ENCODE measurements around the gene FBXW8. TPM values are rescaled to one million over a fixed set of nuclear protein-coding genes. Genes with fewer than 3 reads are reported as not detected.

Gene FBXW8
- total RNA-seq, 2 experiments from 2014 or later, result 7.2 TPM

DNA sequence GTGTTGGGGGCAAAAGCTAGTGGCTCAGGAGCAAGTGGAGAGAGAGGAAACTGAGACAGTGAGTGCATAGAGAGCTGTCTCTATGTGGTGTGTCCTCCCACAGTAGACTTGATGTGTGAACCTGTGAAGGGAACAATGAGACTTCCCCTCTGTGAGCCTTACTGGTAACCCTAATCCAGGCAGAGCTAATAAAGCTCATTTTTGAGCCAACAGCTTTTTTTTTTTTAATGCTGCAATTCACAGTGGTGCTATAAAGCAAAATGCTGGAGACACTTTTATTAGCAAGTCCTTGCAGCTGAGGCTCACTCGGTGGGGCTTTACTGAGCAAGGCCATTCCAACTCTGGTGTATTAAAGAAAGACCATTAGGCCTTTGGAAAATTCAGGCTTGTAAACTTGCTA is 26.9 kb downstream of the FBXW8 start:
- ChIA-PET POLR2A (no interaction called here), CTCF (interaction anchor here (0.6 to 0.7 kb wide), 2 partner anchors 16 to 886 kb away, joined by 3 read pairs; no protein-coding TSS in a partner anchor)
- Mint-ChIP-seq H3K9me3 (no peaks in the 10 kb centered on the region), H3K36me3 (ENCODE audit: low read depth) (peaks cover 12% of the 10 kb centered on the region), H3K4me1 (no peaks in the 10 kb centered on the region), H3K27me3 (no peaks in the 10 kb centered on the region), H3K4me3 (no peak overlapping the region), H3K27ac (no peak overlapping the region)
- DNase-seq, result no peak

DNA sequence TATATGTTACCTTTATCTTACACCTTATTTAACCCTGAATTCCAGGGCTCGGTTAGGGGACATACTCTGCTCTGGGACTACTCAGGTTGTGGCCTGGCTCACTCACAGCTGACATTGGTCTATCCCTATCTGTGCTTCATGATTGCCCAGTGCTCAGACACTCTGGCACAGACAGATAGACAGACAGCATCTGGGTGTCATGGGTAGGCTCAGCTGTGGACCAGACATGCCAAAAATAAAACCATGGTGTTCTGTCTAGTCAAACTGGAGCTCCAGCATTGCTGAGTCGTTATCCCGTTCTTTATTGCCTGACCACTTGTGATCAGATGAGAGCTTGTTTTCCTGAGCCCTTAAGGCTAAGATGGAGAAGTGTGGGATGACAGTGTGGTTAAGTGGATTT is 29.0 kb downstream of the FBXW8 start:
- Mint-ChIP-seq H3K4me3 (no peak overlapping the region), H3K27me3 (no peaks in the 10 kb centered on the region), H3K27ac (no peak overlapping the region), H3K4me1 (no peaks in the 10 kb centered on the region), H3K36me3 (ENCODE audit: low read depth) (peaks cover 24% of the 10 kb centered on the region), H3K9me3 (no peaks in the 10 kb centered on the region)
- POLR2A ChIA-PET, result no interaction called here
- CTCF ChIA-PET, result no interaction called here
- no peak for DNase-seq

GRCh38 chr12:116941188-116941587 is 30.4 kb downstream of the FBXW8 start:
- no peaks in the 10 kb centered on the region for H3K4me1 Mint-ChIP-seq
- no peak overlapping the region for H3K27ac Mint-ChIP-seq
- no peaks in the 10 kb centered on the region for H3K27me3 Mint-ChIP-seq
- H3K4me3 Mint-ChIP-seq, result no peak overlapping the region
- POLR2A ChIA-PET, result no interaction called here
- DNase-seq, result no peak
- CTCF ChIA-PET, result no interaction called here
- H3K36me3 Mint-ChIP-seq (ENCODE audit: low read depth), result peaks cover 31% of the 10 kb centered on the region
- no peaks in the 10 kb centered on the region for H3K9me3 Mint-ChIP-seq

GRCh38 chr12:116943419-116944372 is 32.9 kb downstream of the FBXW8 start:
- H3K27me3 Mint-ChIP-seq, result no peaks in the 10 kb centered on the region
- no peaks in the 10 kb centered on the region for H3K4me1 Mint-ChIP-seq
- H3K9me3 Mint-ChIP-seq, result no peaks in the 10 kb centered on the region
- no peak overlapping the region for H3K27ac Mint-ChIP-seq
- H3K4me3 Mint-ChIP-seq, result no peak overlapping the region
- CTCF ChIA-PET, result no interaction called here
- H3K36me3 Mint-ChIP-seq (ENCODE audit: low read depth), result peaks cover 30% of the 10 kb centered on the region
- POLR2A ChIA-PET, result no interaction called here
- DNase-seq, result no peak

GRCh38 chr12:116945886-116946550 is 35.3 kb downstream of the FBXW8 start:
- H3K9me3 Mint-ChIP-seq, result no peaks in the 10 kb centered on the region
- H3K27ac Mint-ChIP-seq, result no peak overlapping the region
- POLR2A ChIA-PET, result no interaction called here
- no peak overlapping the region for H3K4me3 Mint-ChIP-seq
- H3K36me3 Mint-ChIP-seq (ENCODE audit: low read depth), result peaks cover 36% of the 10 kb centered on the region
- no peak for DNase-seq
- CTCF ChIA-PET, result no interaction called here
- H3K27me3 Mint-ChIP-seq, result no peaks in the 10 kb centered on the region
- no peaks in the 10 kb centered on the region for H3K4me1 Mint-ChIP-seq

- no peak overlapping the region for H3K27ac Mint-ChIP-seq
- no peak overlapping the region for H3K4me3 Mint-ChIP-seq
- H3K27me3 Mint-ChIP-seq, result no peaks in the 10 kb centered on the region
- H3K36me3 Mint-ChIP-seq (ENCODE audit: low read depth), result peaks cover 30% of the 10 kb centered on the region
- ChIA-PET POLR2A (no interaction called here), CTCF (no interaction called here)
- H3K9me3 Mint-ChIP-seq, result no peaks in the 10 kb centered on the region
- no peak for DNase-seq
- no peaks in the 10 kb centered on the region for H3K4me1 Mint-ChIP-seq
These were observed 37.5 kb downstream of the FBXW8 start for GRCh38 chr12:116948298-116948697.

GRCh38 chr12:116950628-116951325 is 40.0 kb downstream of the FBXW8 start:
- POLR2A ChIA-PET, result interaction anchor here (0.9 kb wide), 1 partner anchor 30 kb away, joined by 3 read pairs; no protein-coding TSS in a partner anchor
- no peaks in the 10 kb centered on the region for H3K4me1 Mint-ChIP-seq
- no peak for DNase-seq
- H3K9me3 Mint-ChIP-seq, result no peaks in the 10 kb centered on the region
- H3K4me3 Mint-ChIP-seq, result no peak overlapping the region
- H3K36me3 Mint-ChIP-seq (ENCODE audit: low read depth), result peaks cover 20% of the 10 kb centered on the region
- CTCF ChIA-PET, result interaction anchor here (1.2 kb wide), 1 partner anchor 263 kb away, joined by 3 read pairs; no protein-coding TSS in a partner anchor
- no peak overlapping the region for H3K27ac Mint-ChIP-seq
- H3K27me3 Mint-ChIP-seq, result no peaks in the 10 kb centered on the region

GRCh38 chr12:116954710-116955381 is 44.1 kb downstream of the FBXW8 start:
- Mint-ChIP-seq H3K27ac (no peak overlapping the region), H3K4me3 (no peak overlapping the region), H3K36me3 (ENCODE audit: low read depth) (peaks cover 15% of the 10 kb centered on the region), H3K9me3 (no peaks in the 10 kb centered on the region), H3K27me3 (no peaks in the 10 kb centered on the region), H3K4me1 (peaks cover 21% of the 10 kb centered on the region)
- DNase-seq, result no peak
- CTCF ChIA-PET, result no interaction called here
- POLR2A ChIA-PET, result interaction anchor here (0.6 kb wide), 1 partner anchor 246 kb away, joined by 3 read pairs; no protein-coding TSS in a partner anchor

DNA sequence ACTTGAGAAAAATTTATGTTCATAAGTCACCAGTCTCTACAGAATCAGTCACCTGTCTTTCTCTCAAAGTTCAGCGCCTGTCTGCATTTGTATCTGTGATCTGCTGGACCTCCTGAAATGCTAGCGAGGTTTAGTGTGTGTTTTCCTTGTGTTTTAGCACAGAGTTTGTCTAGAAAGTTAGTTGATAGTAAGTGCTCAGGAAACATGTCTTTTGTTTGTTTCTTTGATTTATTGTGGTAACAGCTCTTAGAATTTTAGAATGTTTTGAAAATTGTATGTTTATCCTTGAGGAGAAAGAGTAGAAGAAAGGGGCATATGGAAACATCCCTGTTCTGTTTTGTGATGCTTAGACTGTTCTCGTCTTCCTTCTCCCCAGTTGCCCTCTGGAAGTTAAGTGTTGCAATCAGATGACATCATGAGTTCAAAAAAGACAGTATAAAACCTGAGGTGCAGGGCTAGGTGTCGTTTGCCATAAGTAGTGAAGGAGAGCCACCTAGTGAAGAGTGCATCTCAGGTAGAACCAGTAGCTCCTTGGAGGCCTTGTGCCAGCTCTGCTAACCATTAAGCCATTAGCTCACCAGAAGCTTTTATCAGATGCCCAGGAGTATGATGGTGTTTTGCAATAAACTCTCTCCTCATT is 44.8 kb downstream of the FBXW8 start:
- Mint-ChIP-seq H3K4me1 (peaks cover 27% of the 10 kb centered on the region), H3K9me3 (no peaks in the 10 kb centered on the region), H3K27ac (no peak overlapping the region), H3K4me3 (no peak overlapping the region), H3K36me3 (ENCODE audit: low read depth) (peaks cover 15% of the 10 kb centered on the region), H3K27me3 (no peaks in the 10 kb centered on the region)
- DNase-seq, result no peak
- POLR2A ChIA-PET, result interaction anchor here (0.6 to 1.3 kb wide), 2 partner anchors 39 to 247 kb away, joined by 3 read pairs; no protein-coding TSS in a partner anchor
- CTCF ChIA-PET, result interaction anchor here (0.6 to 1.5 kb wide), 5 partner anchors 246 to 254 kb away, joined by 3 to 4 read pairs (median 3); no protein-coding TSS in a partner anchor

GRCh38 chr12:116958402-116959197 is 47.9 kb downstream of the FBXW8 start:
- Mint-ChIP-seq H3K27ac (no peak overlapping the region), H3K27me3 (no peaks in the 10 kb centered on the region)

GRCh38 chr12:116959198-116959460 is 48.4 kb downstream of the FBXW8 start:
- Mint-ChIP-seq H3K4me1 (peaks cover 53% of the 10 kb centered on the region), H3K27me3 (no peaks in the 10 kb centered on the region), H3K9me3 (no peaks in the 10 kb centered on the region), H3K36me3 (ENCODE audit: low read depth) (peaks cover 9% of the 10 kb centered on the region), H3K4me3 (no peak overlapping the region), H3K27ac (no peak overlapping the region)
- POLR2A ChIA-PET, result interaction anchor here (0.8 kb wide), 1 partner anchor 104 kb away, joined by 4 read pairs; no protein-coding TSS in a partner anchor
- CTCF ChIA-PET, result interaction anchor here (0.7 to 1.0 kb wide), 2 partner anchors 255 kb away, joined by 3 to 4 read pairs; no protein-coding TSS in a partner anchor
- DNase-seq, result no peak

More at GRCh38 chr12:116958402-116959197, 47.9 kb downstream of the FBXW8 start:
- Mint-ChIP-seq H3K36me3 (ENCODE audit: low read depth) (peaks cover 9% of the 10 kb centered on the region), H3K9me3 (no peaks in the 10 kb centered on the region), H3K4me3 (no peak overlapping the region), H3K4me1 (peaks cover 53% of the 10 kb centered on the region)
- CTCF ChIA-PET, result interaction anchor here (1.0 kb wide), 1 partner anchor 255 kb away, joined by 3 read pairs; no protein-coding TSS in a partner anchor
- POLR2A ChIA-PET, result no interaction called here
- DNase-seq, result no peak
